ENCODE results near the gene MAN1C1. TPM values are rescaled to one million over a fixed set of nuclear protein-coding genes. Genes with fewer than 3 reads are reported as not detected.
A peak's percentile ranks its signal among the peaks of the same experiment; 100 is the strongest.
"Not testable (repeated sequence)": the region's sequence is repeated elsewhere in the genome, so short reads cannot be mapped to it uniquely, and the experiment has no call there.

MAN1C1 gene
- polyA plus RNA-seq, 1 of the 3 experiments (the other 2 are of a cell fraction): 0.20 TPM

DNA sequence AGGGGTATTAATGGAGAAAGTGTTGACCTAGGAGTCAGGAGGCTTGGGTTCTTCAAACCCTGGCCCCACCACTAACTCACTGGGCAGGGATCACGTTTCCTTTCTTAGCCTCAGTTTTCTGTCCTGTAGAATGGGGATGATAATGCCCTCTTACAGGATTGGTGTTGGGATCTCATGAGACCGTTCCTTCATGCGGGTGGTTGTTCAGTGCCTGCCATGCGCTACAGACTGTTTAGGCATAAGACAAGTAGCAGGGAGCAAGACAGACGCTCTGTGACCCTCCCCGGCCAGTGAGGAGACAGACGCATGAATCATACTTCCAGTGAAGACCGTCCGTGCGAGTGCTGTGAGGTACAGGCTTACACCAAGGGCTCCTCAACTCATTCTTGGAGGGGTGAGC lies 81.7 kb downstream of the MAN1C1 start:
- H3K79me2 ChIP-seq (ENCODE audit: insufficient read depth): no peaks in the 10 kb centered on the region
- H3K9me2 ChIP-seq: no peaks in the 10 kb centered on the region
- H3K27me3 ChIP-seq (ENCODE audit: insufficient read depth): no peaks in the 10 kb centered on the region
- POLR2A ChIA-PET: no interaction called here
- CTCF ChIA-PET: interaction anchor here (1.0 to 3.3 kb wide), 4 partner anchors 8 to 112 kb away, joined by 3 to 14 read pairs (median 4); no protein-coding TSS in a partner anchor
- no peak overlapping the region for H3K9ac ChIP-seq
- H3K9me3 ChIP-seq: no peaks in the 10 kb centered on the region
- H3K36me3 ChIP-seq (replicated peaks in 1 of 2; ENCODE audit: control insufficient read depth in 1 of 2, insufficient read depth in 2 of 2, low read length in 1 of 2): no peaks in the 10 kb centered on the region
- TF ChIP-seq FOXJ3 (CRISPR knock-in tag; IDR thresholded peaks at IDR 0.05) (no peak), SMC3 (IDR thresholded peaks at IDR 0.05; ENCODE audit: low read depth, low read length) (no peak), EP300 (IDR thresholded peaks at IDR 0.05; ENCODE audit: borderline replicate concordance in 1 of 2, low read depth in 1 of 2, low read length in 1 of 2) (no peak), FOXM1 (IDR thresholded peaks at IDR 0.05; ENCODE audit: low read depth) (no peak)
- TF ChIP-seq, protein P1, sequence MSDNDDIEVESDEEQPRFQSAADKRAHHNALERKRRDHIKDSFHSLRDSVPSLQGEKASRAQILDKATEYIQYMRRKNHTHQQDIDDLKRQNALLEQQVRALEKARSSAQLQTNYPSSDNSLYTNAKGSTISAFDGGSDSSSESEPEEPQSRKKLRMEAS (IDR thresholded peaks at IDR 0.05; ENCODE audit: low read depth): no peak
- DNase-seq: no peak
- no peak overlapping the region for H2AFZ ChIP-seq (ENCODE audit: low read depth)
- peaks cover 8 to 42% of the 10 kb centered on the region in 2 experiments; a peak in 3 of 4 replicates for H3K4me1 ChIP-seq (ENCODE audit: control insufficient read depth in 1 of 2, insufficient read depth in 2 of 2, low read depth in 1 of 2, low read length in 1 of 2)
- no peak overlapping the region for H3K4me2 ChIP-seq
- H4K20me1 ChIP-seq (ENCODE audit: insufficient read depth): no peaks in the 10 kb centered on the region
- 81% methylated on average over 3 of the region's 10 CpGs for WGBS (ENCODE audit: low lambda C conversion rate)
- no peaks in the 10 kb centered on the region for H3F3A ChIP-seq (replicated peaks; ENCODE audit: insufficient read depth)
- H3K27ac ChIP-seq (ENCODE audit: low read depth in 2 of 2, low read length in 1 of 2): no peak overlapping the region
- H3K4me3 ChIP-seq (ENCODE audit: low read depth in 2 of 2, low read length in 1 of 2): no peak overlapping the region

DNA sequence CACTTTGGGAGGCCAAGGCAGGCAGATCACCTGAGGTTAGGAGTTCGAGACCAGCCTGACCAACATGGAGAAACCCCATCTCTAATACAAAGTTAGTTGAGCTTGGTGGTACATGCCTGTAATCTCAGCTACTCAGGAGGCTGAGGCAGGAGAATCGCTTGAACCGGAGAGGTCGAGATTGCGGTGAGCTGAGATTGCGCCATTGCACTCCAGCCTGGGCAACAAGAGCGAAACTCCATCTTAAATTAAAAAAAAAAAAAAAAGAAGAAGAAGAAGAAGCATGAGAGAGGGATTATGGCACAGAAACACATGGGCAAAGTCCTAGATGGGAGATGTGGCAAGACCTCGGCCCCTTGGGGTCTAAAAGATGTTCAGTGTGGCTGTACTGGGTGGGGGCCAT lies 82.5 kb downstream of the MAN1C1 start:
- H3K27ac ChIP-seq (ENCODE audit: low read depth in 2 of 2, low read length in 1 of 2); H3K4me3 ChIP-seq (ENCODE audit: low read depth in 2 of 2, low read length in 1 of 2); H3K36me3 ChIP-seq (replicated peaks in 1 of 2; ENCODE audit: control insufficient read depth in 1 of 2, insufficient read depth in 2 of 2, low read length in 1 of 2); H3K9me2 ChIP-seq; H4K20me1 ChIP-seq (ENCODE audit: insufficient read depth); H3K27me3 ChIP-seq (ENCODE audit: insufficient read depth); POLR2A ChIA-PET; H3K9me3 ChIP-seq; H3F3A ChIP-seq (replicated peaks; ENCODE audit: insufficient read depth); H2AFZ ChIP-seq (ENCODE audit: low read depth); H3K79me2 ChIP-seq (ENCODE audit: insufficient read depth); DNase-seq; H3K9ac ChIP-seq; H3K4me2 ChIP-seq: not testable (repeated sequence)
- H3K4me1 ChIP-seq (ENCODE audit: control insufficient read depth in 1 of 2, insufficient read depth in 2 of 2, low read depth in 1 of 2, low read length in 1 of 2): peaks cover 8 to 48% of the 10 kb centered on the region in 2 experiments; a peak in 3 of 4 replicates
- CTCF ChIA-PET: interaction anchor here (1.0 to 3.3 kb wide), 4 partner anchors 19 to 111 kb away, joined by 3 to 14 read pairs (median 4); no protein-coding TSS in a partner anchor
- 89% methylated on average over 8 of the region's 8 CpGs for WGBS (ENCODE audit: low lambda C conversion rate)

DNA sequence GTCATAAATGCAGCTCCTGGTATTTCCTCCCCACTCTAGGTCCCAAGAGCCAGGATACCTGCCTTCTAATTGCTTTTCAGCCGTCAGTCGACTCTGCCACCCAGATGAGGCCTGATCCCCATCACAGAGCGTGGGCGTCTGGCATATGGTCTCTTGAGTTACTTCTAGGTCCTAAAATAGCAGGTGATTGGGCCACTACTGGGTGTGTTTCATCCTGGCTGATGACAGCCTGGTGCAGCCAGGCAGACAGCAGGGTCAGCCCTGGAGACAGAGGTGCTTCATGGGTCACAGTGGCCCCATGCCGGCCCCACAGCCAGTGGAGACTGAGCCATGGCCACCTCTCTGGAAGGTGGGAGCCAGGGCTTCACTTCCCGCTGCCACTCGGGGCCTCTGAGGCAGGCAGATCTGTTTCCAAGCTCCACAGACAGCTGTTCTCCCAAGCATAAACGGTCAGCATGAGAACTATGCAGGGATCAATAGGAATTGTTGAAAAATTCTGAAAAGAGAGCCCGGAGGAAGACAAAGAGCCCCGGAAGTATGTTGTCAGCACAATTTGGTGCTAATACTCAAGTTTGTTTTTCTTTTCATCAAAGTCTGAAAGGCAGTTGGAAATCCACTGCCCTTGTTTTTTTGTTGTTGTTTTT lies 83.0 kb downstream of the MAN1C1 start:
- Histone ChIP-seq H3K9me2 (no peaks in the 10 kb centered on the region), H3K36me3 (replicated peaks in 1 of 2; ENCODE audit: control insufficient read depth in 1 of 2, insufficient read depth in 2 of 2, low read length in 1 of 2) (no peaks in the 10 kb centered on the region), H3K9me3 (no peaks in the 10 kb centered on the region), H3K4me2 (no peak overlapping the region), H3K4me3 (ENCODE audit: low read depth in 2 of 2, low read length in 1 of 2) (no peak overlapping the region), H3K4me1 (ENCODE audit: control insufficient read depth in 1 of 2, insufficient read depth in 2 of 2, low read depth in 1 of 2, low read length in 1 of 2) (peaks cover 8 to 52% of the 10 kb centered on the region in 2 experiments; a peak in 2 of 4 replicates), H3F3A (replicated peaks; ENCODE audit: insufficient read depth) (no peaks in the 10 kb centered on the region), H3K27ac (ENCODE audit: low read depth in 2 of 2, low read length in 1 of 2) (peak overlapping the region in 1 of 2 experiments; percentile 54; a peak in 2 of 4 replicates), H4K20me1 (ENCODE audit: insufficient read depth) (no peaks in the 10 kb centered on the region), H3K27me3 (ENCODE audit: insufficient read depth) (no peaks in the 10 kb centered on the region), H3K9ac (no peak overlapping the region), H2AFZ (ENCODE audit: low read depth) (no peak overlapping the region), H3K79me2 (ENCODE audit: insufficient read depth) (no peaks in the 10 kb centered on the region)
- TF ChIP-seq, protein P2, sequence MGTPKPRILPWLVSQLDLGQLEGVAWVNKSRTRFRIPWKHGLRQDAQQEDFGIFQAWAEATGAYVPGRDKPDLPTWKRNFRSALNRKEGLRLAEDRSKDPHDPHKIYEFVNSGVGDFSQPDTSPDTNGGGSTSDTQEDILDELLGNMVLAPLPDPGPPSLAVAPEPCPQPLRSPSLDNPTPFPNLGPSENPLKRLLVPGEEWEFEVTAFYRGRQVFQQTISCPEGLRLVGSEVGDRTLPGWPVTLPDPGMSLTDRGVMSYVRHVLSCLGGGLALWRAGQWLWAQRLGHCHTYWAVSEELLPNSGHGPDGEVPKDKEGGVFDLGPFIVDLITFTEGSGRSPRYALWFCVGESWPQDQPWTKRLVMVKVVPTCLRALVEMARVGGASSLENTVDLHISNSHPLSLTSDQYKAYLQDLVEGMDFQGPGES (IDR thresholded peaks at IDR 0.05; ENCODE audit: low read depth, low read length): no peak
- TF ChIP-seq RCOR1 (IDR thresholded peaks at IDR 0.05; ENCODE audit: low read length) (no peak), CHD2 (IDR thresholded peaks at IDR 0.05; ENCODE audit: low read length, partially characterized antibody) (no peak), RFX5 (IDR thresholded peaks at IDR 0.05; ENCODE audit: low read length) (no peak), MXI1 (IDR thresholded peaks at IDR 0.05; ENCODE audit: low read depth, low read length) (no peak), TCF12 (IDR thresholded peaks at IDR 0.05) (no peak), ELF1 (IDR thresholded peaks at IDR 0.05) (no peak), NFIC (IDR thresholded peaks at IDR 0.05; ENCODE audit: borderline replicate concordance) (no peak)
- TF ChIP-seq, protein P3, sequence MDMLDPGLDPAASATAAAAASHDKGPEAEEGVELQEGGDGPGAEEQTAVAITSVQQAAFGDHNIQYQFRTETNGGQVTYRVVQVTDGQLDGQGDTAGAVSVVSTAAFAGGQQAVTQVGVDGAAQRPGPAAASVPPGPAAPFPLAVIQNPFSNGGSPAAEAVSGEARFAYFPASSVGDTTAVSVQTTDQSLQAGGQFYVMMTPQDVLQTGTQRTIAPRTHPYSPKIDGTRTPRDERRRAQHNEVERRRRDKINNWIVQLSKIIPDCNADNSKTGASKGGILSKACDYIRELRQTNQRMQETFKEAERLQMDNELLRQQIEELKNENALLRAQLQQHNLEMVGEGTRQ (IDR thresholded peaks at IDR 0.05; ENCODE audit: borderline replicate concordance, low read depth, low read length): no peak
- 80% methylated on average over 10 of the region's 10 CpGs for WGBS (ENCODE audit: low lambda C conversion rate)
- DNase-seq: peak; percentile 44
- ChIA-PET CTCF (interaction anchor here (1.0 to 3.3 kb wide), 4 partner anchors 18 to 111 kb away, joined by 3 to 14 read pairs (median 4); no protein-coding TSS in a partner anchor), POLR2A (no interaction called here)
